Activated CD4-positive, alpha-beta T cell treated with anti-CD3 and anti-CD28 coated beads for 24 hours (primary cell): Measurements from ENCODE around the gene HDAC7.

Experiments used
- DNase-seq, 2 donors: peaks; one replicate each; pipeline ENCODE4 v3.0.0-alpha.2; 2020; ENCODE audit warnings: low read depth in 2 of 2

The HDAC7 gene

DNA sequence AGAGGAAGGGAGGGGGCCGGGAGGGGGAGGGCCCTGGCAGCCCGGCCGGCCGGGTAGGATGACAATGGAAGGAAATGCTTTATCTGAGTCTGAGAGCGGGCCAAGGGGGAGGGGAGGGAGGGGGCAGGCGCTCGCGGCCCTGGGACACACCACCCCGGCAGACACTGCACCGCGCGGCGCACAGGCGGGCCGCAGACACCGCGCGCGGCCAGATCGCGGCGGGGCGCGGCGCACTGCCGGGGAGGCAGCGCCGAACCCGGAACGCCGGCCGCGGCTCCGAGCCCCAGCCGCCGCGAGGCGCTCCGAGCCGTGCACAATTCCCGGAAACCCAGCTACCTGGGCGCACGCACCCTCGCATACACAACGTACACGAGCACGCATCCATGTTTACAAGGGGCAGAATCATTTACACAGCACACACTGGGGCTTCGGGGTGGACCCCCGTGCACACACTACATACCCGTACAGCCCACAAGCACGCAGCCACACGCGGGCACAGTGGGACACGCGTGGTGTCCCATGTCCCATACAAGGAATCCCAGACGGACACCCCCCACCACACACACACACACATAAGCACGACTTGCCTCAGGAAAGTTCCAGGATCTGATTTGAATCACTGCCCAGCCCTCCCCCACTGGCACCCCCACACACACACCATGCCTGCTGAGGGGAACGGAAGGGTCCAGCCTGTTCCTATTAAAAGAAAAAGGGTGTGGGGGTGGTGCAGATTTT, at the start of gene HDAC7:
HDAC7 (minus strand) TSS at position 8 of the 735 bp plus-strand sequence. CDS start 118 bp downstream, outside the sequence.
- DNase-seq, result peak; percentile 65 to 73

DNA sequence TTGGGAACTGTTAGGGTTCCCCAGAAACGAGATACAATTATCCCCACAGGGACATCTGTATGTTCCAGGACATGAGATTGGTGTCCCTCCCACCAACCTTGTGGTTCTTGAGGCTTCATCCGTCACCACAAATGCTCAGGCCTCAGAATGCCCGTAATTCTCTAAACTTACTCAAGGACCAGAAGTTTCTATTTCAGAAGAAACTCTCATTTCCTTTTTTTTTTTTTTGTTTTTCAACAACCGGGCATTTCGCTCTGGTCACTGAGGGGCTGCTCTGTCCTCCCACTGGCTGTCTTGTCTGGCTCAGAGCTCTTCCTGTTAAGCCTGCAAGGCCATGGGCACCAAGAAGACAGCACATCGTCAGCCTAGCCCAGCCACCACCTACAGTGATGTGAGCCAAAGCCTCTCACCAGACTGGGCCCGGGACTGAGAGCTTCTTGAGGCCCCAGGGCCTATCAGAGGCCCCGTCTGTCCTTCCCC, 48.9 kb upstream of the HDAC7 start:
- DNase-seq, result no peak

DNA sequence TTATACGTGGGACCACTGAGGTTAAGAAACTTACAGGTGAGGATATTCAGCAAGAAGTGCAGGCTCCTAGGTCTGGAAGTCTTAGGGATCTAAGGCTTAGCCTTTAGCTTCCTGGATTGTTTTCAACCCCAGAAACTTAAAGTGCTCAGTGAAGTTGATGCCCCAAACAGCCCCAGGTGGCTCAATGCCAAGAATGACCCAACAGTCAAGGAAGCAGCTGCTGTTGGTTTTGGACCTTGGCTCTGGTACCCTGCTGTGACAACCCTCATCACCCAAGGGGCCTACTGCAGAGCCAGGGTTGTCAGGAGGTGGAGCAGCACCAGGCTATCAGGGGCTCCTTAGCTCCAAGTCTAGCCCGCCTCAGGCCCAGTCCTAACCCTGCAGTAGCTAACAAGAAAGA, 48.3 kb upstream of the HDAC7 start:
- no peak for DNase-seq

DNA sequence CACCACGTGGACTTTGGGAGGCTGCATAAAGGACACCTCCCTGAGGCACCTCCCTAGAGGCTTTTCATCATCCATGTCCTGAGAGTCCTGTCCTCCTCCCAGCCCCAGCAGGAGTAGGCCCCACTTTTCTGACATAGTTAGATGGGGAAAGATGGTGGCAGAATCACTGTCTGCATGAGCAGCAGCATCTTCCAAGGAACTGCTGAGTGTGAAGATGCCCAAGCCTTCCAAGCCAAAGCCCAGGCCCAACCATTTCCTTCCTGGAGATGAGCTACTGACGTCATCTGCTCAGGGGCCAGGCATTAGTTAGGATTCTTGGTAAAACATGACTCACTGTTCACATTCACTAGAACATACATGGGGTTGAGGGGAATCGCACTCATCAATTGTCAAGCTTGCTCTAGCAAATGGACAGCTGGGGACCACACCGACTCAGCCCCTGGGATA, 47.8 kb upstream of the HDAC7 start:
- DNase-seq, result peak in 1 of 2 donors; percentile 35

DNA sequence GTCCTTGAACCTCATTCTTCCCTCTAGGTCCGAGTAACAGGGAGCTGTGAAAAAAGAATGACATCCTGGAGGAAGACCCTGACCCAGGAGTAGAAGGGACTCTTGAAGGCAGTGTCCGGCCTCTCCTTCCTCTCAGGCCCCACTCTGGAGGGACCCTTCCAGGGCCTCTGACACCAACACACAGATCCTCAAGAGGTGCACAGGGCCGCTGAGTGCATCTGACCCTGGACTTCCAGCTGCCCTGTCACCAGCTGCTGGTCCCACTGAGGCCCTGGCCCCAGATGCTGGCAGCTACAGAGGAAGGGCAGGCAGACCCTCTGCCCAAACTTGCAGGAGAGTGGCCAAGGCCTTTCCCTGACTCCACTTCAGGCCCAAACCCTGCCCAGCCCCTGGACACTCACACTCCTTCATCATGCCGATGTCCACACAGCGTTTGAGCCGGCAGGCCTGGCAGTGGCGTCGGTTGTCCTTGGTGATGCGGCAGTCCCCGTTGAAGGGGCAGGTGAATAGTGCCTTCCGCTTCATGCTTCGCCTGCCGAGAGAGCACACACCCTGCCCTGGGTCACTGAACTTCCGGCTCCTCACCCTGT, 45.0 kb upstream of the HDAC7 start:
- no peak for DNase-seq

DNA sequence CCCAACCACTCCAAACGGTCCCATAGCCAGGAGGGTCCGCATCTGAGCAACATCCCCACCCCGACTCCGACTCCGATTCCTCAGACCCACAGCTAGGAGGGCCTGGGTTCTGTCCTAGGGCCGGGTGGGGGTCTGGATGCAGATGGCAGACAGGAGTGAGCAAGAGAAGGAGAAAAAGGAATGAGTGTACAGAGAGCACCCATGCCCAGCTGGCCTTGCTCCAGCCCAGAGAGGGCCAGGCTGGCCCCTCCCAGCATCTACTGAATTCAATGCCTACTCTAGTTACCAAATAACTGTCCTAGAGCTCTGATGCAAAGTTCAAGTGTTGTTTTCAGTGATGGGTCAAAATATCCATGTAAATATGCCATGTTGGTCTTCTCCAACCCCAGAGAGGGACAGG, 44.3 kb upstream of the HDAC7 start:
- no peak for DNase-seq

DNA sequence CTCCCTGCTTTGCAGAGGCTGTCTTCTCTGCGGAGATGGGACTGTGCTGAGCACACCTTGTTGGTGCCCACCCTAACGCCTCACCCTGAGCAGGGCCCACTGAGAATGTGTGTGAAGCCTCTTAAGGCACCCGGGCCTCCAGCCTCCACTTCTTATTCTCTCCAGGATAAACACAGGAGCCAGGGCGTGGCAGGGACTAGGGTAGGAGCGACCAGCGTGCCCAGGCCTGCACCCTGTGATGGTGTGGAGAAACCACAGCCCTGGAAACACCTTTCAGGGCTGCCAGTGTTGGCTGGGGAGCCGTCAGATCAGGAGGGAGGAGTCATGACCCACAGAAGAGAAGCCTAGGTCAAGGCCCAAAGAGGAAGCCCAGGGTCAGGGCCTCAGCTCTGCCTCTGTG, 43.8 kb upstream of the HDAC7 start:
- DNase-seq, result no peak

DNA sequence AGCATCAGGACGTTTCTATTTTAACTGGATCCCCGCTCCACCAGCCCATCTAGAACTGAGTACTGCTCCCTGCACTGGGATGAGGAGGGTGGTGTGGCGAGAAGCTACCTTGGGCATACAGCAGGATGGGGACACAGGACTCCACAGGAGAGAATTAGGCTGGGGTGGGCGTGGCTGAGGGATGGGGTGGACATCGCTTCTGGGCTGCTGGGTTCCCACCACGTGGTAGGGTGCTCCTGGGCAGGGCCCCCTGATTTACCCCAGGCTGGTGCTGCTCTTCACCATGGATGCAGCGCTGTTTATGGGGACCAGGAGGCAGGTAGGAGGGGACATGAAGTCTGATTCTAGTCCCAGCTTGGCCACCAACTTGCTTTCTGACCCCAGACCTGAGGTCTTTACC, 43.2 kb upstream of the HDAC7 start:
- DNase-seq, result no peak

DNA sequence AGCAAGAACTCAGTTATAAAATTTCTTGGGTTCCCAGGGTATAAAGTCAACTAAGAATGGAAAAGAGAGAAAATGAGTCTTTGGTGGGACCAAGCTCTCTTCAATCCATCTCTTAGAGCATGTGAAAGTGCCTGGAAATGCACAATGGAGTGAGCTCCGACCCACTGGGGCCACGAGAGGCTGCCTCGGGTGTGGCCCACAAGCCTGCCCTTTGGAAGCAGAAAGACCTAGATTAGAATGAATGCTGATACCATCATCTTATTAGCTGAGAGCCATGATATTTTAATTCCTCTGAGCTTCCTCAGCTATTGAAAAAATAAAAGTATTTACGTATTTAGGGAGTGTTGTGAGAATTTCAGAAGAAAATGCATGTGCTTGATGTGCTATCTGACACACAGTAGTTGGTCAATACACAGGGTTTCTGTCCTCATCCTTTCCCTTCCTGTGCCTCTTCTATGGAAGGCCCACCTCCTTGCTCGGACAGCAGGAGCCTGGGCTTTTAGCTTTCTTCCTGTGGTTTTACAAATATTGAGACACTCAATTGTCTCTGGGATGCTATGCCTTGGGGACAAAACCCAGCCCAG, 42.6 kb upstream of the HDAC7 start:
- no peak for DNase-seq

DNA sequence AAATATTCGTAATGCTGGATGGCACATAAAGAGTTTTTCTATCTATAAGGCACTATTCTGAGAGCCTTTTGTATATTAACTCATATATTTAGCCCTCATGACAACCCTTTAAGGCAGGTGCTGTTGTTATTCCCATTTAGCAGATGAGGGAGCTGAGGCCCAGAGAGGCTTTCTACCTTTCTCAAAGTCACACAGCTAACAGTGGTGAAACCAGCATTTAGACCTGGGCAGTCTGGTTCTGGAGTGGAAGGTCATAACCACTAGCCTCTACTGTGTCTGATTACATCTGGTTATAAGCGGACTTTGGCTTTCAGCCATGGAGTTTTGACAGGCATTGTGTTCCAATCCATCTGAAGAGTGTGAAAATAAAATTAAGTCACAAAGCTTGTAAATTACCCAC, 41.2 kb upstream of the HDAC7 start:
- no peak for DNase-seq

DNA sequence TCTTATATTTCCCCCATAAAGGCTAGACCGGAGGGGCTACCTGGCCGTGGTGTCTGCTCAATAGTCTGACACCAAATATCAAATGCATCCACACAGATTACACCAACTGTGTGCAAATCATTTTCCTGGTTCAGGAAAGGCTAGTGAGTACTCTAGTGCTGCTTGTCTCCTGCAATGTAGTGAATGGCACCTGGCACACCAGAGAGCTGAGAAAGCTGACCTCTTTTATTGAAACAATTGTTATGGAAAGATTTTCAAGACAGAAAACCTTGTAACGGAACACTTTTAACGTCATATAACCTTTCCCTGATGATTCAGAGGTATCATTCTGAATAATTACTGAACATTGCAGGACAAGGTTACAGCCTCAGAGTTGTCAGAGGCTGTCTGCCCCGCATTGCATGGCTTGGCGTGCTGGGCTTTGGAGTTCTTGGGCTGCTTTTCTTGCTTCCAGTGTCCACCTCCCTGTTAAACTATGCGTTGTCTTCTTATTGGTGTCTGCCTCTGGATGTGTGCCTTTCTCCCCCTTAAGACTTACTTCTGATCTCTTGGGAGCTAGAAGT, 40.7 kb upstream of the HDAC7 start:
- no peak for DNase-seq

DNA sequence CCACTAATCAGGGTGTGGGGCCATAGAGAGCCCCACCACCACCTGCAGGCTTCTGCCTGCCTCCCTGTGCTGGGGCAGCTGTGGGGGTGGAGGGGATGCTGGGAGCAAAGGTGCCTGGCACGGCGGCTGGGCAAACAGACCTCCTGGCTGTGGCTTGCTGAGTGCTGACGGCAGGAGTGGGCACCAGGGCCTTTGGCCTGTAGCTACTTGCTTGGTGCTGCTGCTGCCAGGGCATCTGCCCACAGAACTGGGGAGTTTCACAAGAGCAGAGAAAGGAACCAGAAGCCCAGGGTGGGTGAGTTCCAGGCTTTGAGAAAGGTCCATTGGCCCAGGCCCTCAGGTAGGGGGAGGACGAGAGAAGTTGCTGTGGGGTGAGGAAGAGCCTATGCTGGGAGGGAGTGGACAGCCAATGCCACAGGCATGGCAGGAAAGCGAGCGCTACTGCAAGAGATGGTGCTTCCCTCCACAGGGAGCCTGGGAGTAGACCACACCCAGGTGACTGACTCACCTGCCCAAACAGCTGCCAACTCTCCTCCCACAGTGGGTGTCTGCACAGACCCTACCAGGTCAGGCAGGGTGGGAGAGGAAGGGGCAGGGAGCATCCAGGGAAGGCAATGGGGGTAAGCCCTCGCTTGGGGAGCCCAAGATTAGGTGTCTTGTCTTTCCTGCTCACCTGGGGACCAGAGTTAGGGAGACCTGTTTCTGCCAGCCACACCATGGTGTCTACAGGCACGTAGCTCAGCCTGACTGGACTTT, 39.0 kb upstream of the HDAC7 start:
- no peak for DNase-seq

DNA sequence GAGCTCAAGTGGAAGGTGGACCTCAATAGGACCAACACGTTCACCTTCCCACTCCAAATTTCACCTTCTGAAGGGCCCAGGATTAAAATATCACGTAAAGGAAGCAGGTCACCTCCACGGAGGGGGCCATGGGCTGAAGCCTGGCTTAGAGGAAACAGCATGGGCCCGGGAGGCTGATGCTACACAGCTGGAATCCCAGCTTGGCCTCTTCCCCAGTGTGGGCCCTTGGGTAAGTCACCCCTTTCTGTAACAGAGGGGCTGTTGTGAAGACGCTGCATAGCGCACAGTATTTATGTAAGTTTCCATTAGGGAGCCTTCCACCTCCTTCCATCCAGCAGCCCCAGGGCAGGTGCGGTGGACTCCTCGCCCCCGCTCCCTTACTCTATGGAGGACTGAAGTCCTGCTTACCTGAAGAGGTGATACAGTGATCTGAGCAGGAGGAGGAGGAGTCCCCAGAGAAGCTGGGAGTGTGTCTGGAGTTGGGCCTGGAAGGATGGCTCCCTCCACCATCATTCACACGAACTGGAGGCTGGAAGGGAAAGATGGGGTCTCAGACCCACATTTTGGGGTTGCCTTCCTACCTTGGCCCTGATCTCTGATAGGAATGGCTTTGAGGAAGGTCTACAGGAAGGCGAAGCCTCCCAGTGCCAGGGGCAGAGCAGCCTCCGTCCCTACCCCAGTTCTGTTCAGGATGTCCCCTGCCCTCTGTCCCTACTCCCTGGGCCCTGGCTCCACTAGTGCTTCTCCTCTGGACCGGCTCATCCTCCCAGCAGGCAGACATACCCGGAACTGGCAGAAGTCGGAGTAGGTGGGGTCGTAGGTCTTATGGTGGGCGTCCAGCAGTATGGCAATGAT, 37.2 kb upstream of the HDAC7 start:
- no peak for DNase-seq

DNA sequence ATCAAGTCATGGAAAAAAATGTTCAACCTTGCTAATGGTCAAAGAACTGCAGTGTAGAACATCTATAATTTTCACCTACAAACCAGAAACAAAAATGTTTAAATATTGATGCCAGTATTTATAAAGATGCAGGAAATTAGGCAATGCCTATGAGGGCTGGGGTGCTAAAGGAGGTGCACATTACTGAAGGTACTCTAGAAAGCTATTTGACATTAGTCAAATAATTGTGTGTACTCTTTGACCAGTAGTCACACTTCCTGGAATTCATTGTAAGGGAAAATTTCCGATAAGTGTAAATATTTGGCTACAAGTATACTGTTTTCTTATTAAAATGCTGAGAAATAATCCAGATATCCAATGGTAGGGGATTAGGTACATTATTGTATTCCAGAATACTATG, 36.4 kb upstream of the HDAC7 start:
- no peak for DNase-seq

DNA sequence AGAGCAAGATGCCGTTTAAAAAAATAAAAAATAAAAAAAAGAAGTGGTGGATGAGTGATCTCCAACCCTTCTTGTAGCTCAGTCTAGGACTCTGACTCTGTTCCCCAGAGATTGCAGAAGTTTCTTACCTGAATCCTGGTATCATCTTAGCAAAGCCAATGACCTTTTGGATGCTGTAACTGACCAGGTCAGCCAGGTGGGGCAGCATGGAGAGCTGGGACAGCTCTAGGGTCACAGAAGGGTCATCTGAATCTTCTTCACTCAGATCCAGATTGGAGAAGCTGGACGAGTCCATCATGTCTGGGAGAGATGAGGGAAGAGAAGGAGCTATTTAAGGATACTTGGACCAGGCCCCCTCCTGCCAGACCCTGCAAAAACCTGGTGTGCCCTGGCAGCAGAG, 35.8 kb upstream of the HDAC7 start:
- no peak for DNase-seq

DNA sequence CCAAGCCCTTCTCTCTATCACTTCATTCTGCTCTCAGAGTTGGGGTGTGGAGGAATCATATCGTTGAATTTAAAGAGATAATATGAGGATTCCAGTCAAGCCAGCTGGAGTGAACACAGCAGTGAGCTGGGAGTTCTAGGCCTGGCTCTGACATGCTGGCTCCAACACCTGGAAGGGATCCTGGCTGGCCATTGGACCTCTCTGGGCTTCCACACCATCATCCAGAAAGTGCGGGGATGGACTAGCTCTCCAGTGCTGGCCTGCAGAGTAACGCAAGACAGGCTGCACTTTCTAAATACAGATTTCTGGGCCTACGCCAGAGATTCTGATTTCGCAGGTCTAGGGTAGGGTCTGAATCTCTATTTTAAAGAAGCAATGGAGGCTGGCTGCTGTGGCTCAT, 34.8 kb upstream of the HDAC7 start:
- DNase-seq, result no peak

DNA sequence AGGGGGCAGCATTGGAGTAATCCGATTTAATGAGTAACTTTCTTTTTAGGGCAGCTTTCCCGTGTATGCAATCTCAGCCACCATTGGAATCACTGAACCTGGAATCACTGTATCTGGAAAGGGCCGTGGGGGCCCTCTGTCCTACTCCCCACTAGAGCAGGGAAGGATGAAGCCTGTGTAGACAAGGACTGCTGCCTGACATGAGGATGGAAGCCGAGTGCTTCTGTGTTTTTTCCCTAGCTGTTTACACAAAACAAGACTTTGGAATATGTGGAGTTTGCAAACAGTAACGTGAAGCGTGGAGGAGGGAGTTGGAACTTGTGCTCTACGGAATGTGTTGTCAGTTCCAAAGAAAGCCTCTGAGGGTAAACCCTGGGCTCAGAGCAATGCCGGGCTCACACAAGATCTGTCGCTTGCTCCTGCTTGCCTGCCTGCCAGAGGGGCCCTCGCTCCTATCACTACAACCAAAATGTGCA, 32.4 kb upstream of the HDAC7 start:
- DNase-seq, result no peak

DNA sequence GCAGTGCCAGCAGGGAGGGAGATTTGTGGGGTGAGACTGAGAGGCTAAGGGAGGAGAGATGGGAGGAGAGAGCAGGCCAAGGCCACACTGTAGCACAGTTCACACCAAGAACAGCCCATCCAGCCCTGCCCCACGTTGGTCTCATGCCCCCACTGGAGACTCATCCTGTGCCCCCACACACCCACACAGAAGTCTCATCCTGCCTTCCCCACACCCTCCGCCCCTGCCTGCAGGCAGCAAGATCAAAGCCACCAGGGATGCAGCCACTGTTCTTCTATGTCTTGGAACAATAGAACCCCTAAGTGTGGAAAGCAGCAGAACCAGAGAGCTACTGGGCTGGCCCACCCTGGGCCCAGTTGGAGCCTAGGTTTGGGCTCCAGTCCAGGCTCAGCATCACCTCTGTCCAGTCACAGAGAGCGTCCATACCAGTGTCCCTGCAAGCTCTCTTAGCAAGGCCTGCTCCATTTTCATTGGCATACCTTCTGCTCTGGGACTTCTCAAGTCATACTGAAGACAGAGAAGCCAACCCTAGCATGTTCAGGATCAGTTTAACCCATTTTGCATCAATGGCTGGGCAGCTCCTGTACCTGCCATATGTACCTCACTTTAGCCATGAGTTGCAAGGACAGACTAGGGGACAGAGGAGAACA, 31.7 kb upstream of the HDAC7 start:
- DNase-seq, result no peak

DNA sequence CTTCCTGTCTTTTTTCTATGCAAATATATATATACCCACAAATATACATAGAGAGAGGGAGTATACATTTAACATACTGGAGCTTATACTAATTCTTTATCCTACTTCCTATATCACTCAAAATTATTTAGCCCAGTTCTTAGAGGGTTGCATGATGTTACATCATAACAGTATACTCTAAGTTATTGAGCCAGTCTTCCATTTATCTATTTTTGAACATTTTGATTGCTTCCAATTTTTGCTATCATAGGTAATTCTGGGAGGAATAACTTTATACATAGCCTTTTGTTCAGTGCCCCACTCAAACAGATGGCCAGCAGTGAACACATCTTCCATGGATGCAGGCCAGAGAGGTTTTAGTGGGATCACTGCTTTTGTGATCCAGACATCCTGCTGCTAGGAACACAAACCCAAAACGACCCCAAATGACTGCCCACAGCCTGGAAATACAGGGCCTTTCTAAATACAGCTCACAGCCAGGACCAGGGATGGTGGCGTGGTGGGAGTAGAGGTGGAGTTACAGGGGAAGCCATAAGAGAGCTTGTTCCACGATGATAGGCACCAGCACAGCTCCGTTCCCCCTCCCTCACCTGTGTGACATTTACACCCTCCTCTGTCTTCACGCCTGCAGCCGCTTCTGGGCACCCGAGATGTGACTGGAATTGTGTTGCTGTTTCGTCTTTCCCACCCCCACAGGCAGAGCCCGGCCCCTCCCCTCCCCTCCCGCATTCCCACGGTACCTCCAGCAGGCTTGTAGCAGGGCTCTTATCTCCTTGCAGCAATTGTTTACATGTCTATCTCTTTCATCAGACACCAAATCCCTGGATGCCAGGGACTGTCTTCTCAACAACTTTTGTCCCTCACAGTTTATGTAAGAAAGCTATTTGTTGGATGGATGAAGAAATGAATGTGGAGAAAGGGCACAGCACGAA, 30.7 kb upstream of the HDAC7 start:
- DNase-seq, result no peak
